ENCODE measurements around the gene SCNN1A. TPM values are rescaled to one million over a fixed set of nuclear protein-coding genes. Genes with fewer than 3 reads are reported as not detected.
A peak's percentile ranks its signal among the peaks of the same experiment; 100 is the strongest.

Gene SCNN1A
- total and polyA plus RNA-seq, 2 donors (not counting 3 experiments of a cell fraction or from before 2014, with no cell fraction given) = 0.12 to 0.18 TPM

GRCh38 chr12:6352193-6353173 is 22.9 kb downstream of the SCNN1A start:
- intact Hi-C loops (cut with micrococcal nuclease) (no loop called here), dilution Hi-C loops (cut with MboI; ENCODE audit: extremely low pct_ligation_motif_present, low sequenced_read_pairs) (no loop called here)
- no peaks in the 10 kb centered on the region for H3K9me1 ChIP-seq (replicated peaks; ENCODE audit: control insufficient read depth, extremely low read depth, insufficient read depth, low read length)
- peak overlapping the region; percentile 33 for H2AFZ ChIP-seq (ENCODE audit: low read depth, low read length)
- peak; percentile 33 for DNase-seq (ENCODE audit: low read depth, low spot score)
- CTCF ChIA-PET = interaction anchor here (1.1 to 2.1 kb wide), 4 partner anchors 9 to 113 kb away, joined by 3 to 6 read pairs (median 4); no protein-coding TSS in a partner anchor
- H3K36me3 ChIP-seq (ENCODE audit: control insufficient read depth in 2 of 2, extremely low read depth in 1 of 2, insufficient read depth in 2 of 2, low read length in 2 of 2) = no peaks in the 10 kb centered on the region
- no peaks in the 10 kb centered on the region for H4K20me1 ChIP-seq (replicated peaks; ENCODE audit: control insufficient read depth, extremely low read depth, insufficient read depth, low read length)
- no peaks in the 10 kb centered on the region for H3K9me3 ChIP-seq (replicated peaks; ENCODE audit: control insufficient read depth, insufficient read depth, low read length)
- TF ChIP-seq FOS (IDR thresholded peaks at IDR 0.05; ENCODE audit: borderline replicate concordance, insufficient read depth, low read length) (no peak), JUN (IDR thresholded peaks at IDR 0.05; ENCODE audit: borderline replicate concordance, insufficient read depth, insufficient read length, low read depth) (no peak), EZH2 (IDR thresholded peaks at IDR 0.05; ENCODE audit: borderline replicate concordance, low read depth, low read length, severe bottlenecking) (no peak), GATA2 (IDR thresholded peaks at IDR 0.05; ENCODE audit: insufficient read depth, insufficient read length, low read depth, low read length) (no peak), CTCF (IDR thresholded peaks at IDR 0.05; ENCODE audit: extremely low read depth in 1 of 2, insufficient read depth in 1 of 2, low read depth in 1 of 2, low read length in 2 of 2) (no peak), POLR2A (IDR thresholded peaks at IDR 0.05; ENCODE audit: low read depth, low read length) (no peak), MAX (IDR thresholded peaks at IDR 0.05; ENCODE audit: insufficient read depth, insufficient read length) (no peak), POLR2AphosphoS5 (IDR thresholded peaks at IDR 0.05; ENCODE audit: insufficient read depth, low read depth, low read length) (no peak), MYC (IDR thresholded peaks at IDR 0.05; ENCODE audit: low read depth, low read length) (no peak)
- no TSS peak for BruUV-seq (replicated peaks)
- peaks cover 0 to 2% of the 10 kb centered on the region in 2 experiments for H3K27me3 ChIP-seq (ENCODE audit: control insufficient read depth in 2 of 2, insufficient read depth in 2 of 2, low read length in 2 of 2)
- peak; percentile 68 for FAIRE-seq
- H3K4me2 ChIP-seq (ENCODE audit: insufficient read depth, low read length) = no peak overlapping the region
- no peak overlapping the region for H3K9ac ChIP-seq (replicated peaks; ENCODE audit: extremely low read depth, insufficient read depth, low read length)
- POLR2A ChIA-PET = interaction anchor here (0.8 to 1.7 kb wide), 2 partner anchors 11 to 20 kb away, joined by 4 to 8 read pairs; no protein-coding TSS in a partner anchor
- no peak overlapping the region for H3K4me3 ChIP-seq (replicated peaks in 1 of 3; ENCODE audit: insufficient read depth in 1 of 3, low read depth in 1 of 3, low read length in 3 of 3)
- no peaks in the 10 kb centered on the region for H3K79me2 ChIP-seq (ENCODE audit: control insufficient read depth, insufficient read depth, low read length)
- no peak overlapping the region for H3K27ac ChIP-seq (ENCODE audit: insufficient read depth, low read depth, low read length)
- H3K4me1 ChIP-seq (ENCODE audit: control insufficient read depth, extremely low read depth, insufficient read depth, low read length) = peaks cover 11% of the 10 kb centered on the region
